Upper lobe of left lung (tissue), 4 donors: ENCODE data around the gene PRPF40A.

Experiments used
- CTCF ChIP-seq, 6 experiments: fragments of 450-650 bp in 4 of 6; fragments of 200-600 bp in 2 of 6; sonication (generic) in 2 of 6; IDR thresholded peaks; one replicate each; pipeline ENCODE4 v1.5.1; 2016 to 2019; ENCODE audit warnings: antibody characterized with exemption in 6 of 6
- POLR2A ChIP-seq, 4 donors: fragments of 450-650 bp; IDR thresholded peaks; one replicate each; pipeline ENCODE4 v1.5.1; 2016 to 2017; ENCODE audit warnings: antibody characterized with exemption in 4 of 4, mild to moderate bottlenecking in 2 of 4
- POLR2AphosphoS5 ChIP-seq, 2 donors: sonication (generic); formaldehyde crosslinking; IDR thresholded peaks; one replicate each; pipeline ENCODE4 v1.5.1; 2017; ENCODE audit warnings: antibody characterized with exemption in 2 of 2

DNA sequence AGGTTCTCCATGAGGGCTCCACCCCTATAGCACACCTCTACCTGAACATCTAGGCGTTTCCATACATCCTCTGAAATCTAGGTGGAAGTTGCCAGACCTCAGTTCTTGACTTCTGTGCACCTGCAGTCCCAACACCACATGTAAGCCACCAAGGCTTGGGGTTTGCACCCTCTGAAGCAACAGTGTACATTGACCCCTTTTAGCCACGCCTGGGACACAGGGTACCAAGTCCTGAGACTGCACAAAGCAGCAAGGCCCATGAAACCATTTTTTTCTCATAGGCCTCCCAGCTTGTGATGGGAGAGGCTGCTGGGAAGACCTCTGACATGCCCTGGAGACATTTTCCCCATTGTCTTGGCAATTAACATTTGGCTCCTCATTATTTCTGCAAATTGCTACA is 21.2 kb upstream of the PRPF40A start:
- TF ChIP-seq CTCF (IDR thresholded peaks at IDR 0.05) (no peak), POLR2A (IDR thresholded peaks at IDR 0.05) (no peak), POLR2AphosphoS5 (IDR thresholded peaks at IDR 0.05) (no peak)
